Cortex of kidney (tissue), 1 donor: ENCODE data around the gene MCM3AP.

Source experiments
- DNase-seq: peaks from one replicate; lab custom pipeline; 2025; lab: John Stamatoyannopoulos, UW

MCM3AP gene

GRCh38 chr21:46285206-46285661 lies at the start of gene MCM3AP:
MCM3AP (minus strand) TSS chr21:46285611; CDS start chr21:46285286, 325 bp downstream.
- DNase-seq = no peak

- DNase-seq = no peak
Observed at GRCh38 chr21:46334351-46335140, 49.1 kb upstream of the MCM3AP start.

GRCh38 chr21:46329796-46330195 lies 44.4 kb upstream of the MCM3AP start:
- DNase-seq = no peak

GRCh38 chr21:46328151-46328550 lies 42.7 kb upstream of the MCM3AP start:
- DNase-seq = no peak

GRCh38 chr21:46327711-46328110 lies 42.3 kb upstream of the MCM3AP start:
- DNase-seq = no peak

GRCh38 chr21:46326110-46326703 lies 40.8 kb upstream of the MCM3AP start:
- DNase-seq = no peak

GRCh38 chr21:46325073-46325912 lies 39.9 kb upstream of the MCM3AP start:
- DNase-seq = no peak

- no peak for DNase-seq
Observed at GRCh38 chr21:46324390-46325072, 39.1 kb upstream of the MCM3AP start.

- no peak for DNase-seq
Observed at GRCh38 chr21:46323710-46324389, 38.4 kb upstream of the MCM3AP start, which contains the start of the genes C21orf58 and PCNT. C21orf58 (minus strand) TSS chr21:46323870; CDS start chr21:46322738, 1,132 bp downstream. PCNT (plus strand) TSS chr21:46324156; CDS start chr21:46324229, 73 bp downstream.

- DNase-seq = no peak
Observed at GRCh38 chr21:46323227-46323709, 37.9 kb upstream of the MCM3AP start.

- DNase-seq = no peak
Observed at GRCh38 chr21:46322351-46323226, 37.2 kb upstream of the MCM3AP start.

- no peak for DNase-seq
Observed at GRCh38 chr21:46320331-46320801, 35.0 kb upstream of the MCM3AP start.

- DNase-seq = no peak
Observed at GRCh38 chr21:46319186-46319585, 33.8 kb upstream of the MCM3AP start.

- no peak for DNase-seq
Observed at GRCh38 chr21:46318464-46318845, 33.0 kb upstream of the MCM3AP start.

GRCh38 chr21:46317710-46318463 lies 32.5 kb upstream of the MCM3AP start:
- DNase-seq = no peak

- DNase-seq = no peak
Observed at GRCh38 chr21:46316708-46317324, 31.4 kb upstream of the MCM3AP start.

GRCh38 chr21:46314441-46315020 lies 29.1 kb upstream of the MCM3AP start:
- DNase-seq = no peak

- no peak for DNase-seq
Observed at GRCh38 chr21:46312949-46313348, 27.5 kb upstream of the MCM3AP start.
